AG09309 (cell line): ENCODE data around the gene SYT9.

Experiments
- DNase-seq: peaks from one replicate; pipeline ENCODE4 v3.0.0-alpha.2; 2010; ENCODE audit warnings: low read depth
- H3K4me3 ChIP-seq: 2 replicates; pipeline ENCODE4 v1.5.1; 2011; ENCODE audit warnings: mild to moderate bottlenecking, low read depth, low read length, moderate library complexity; ENCODE audit not compliant: control insufficient read depth
- TF ChIP-seq, protein P1 (sequence below): IDR thresholded peaks from 2 replicates; pipeline ENCODE4 v1.5.1; 2011; ENCODE audit warnings: mild to moderate bottlenecking, low read depth, low read length, inconsistent platforms; ENCODE audit not compliant: insufficient read depth, control insufficient read depth; ENCODE audit errors: missing control alignments

SYT9 gene

DNA sequence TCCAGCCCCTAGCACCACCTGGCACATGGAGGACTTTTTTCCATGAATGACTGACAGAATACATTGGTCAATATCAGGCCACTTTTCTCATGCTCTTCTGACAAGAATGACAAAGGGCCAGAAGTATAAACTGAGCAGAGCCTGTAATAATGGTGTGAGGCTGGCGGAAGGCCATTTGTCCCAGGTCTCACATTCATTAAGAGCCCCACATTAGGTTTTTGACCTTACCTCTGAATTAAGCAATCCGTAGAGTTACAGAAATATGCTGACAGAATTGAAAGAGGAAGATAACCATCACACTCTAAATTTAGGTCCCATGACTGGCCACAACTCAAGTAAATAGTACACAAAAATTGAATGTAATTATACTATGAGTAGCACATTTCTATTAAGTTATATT lies 55.2 kb downstream of the SYT9 start:
- H3K4me3 ChIP-seq = no peak overlapping the region
- no peak for DNase-seq
- TF ChIP-seq, protein P1, sequence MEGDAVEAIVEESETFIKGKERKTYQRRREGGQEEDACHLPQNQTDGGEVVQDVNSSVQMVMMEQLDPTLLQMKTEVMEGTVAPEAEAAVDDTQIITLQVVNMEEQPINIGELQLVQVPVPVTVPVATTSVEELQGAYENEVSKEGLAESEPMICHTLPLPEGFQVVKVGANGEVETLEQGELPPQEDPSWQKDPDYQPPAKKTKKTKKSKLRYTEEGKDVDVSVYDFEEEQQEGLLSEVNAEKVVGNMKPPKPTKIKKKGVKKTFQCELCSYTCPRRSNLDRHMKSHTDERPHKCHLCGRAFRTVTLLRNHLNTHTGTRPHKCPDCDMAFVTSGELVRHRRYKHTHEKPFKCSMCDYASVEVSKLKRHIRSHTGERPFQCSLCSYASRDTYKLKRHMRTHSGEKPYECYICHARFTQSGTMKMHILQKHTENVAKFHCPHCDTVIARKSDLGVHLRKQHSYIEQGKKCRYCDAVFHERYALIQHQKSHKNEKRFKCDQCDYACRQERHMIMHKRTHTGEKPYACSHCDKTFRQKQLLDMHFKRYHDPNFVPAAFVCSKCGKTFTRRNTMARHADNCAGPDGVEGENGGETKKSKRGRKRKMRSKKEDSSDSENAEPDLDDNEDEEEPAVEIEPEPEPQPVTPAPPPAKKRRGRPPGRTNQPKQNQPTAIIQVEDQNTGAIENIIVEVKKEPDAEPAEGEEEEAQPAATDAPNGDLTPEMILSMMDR = no peak

DNA sequence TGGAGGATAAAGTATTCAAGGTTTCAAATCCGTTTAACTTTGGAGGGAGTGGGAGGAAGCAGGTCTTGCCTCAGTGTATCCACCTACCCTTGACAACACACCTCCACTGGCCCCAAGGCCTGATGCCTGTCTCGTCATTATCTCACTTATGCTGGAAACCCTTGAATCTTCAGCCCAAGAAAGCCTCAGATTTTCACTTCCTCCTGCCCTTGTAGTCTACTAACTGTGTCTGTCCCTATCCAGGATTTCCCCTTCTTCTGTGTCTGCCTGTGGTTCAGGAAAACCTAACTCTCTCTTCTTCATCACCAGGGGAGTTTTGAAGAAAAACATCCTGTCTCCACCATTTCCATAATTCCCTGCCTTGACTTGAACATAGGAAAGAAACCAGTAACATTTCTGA lies 56.1 kb downstream of the SYT9 start:
- TF ChIP-seq, protein P1 = no peak
- H3K4me3 ChIP-seq = no peak overlapping the region
- no peak for DNase-seq

DNA sequence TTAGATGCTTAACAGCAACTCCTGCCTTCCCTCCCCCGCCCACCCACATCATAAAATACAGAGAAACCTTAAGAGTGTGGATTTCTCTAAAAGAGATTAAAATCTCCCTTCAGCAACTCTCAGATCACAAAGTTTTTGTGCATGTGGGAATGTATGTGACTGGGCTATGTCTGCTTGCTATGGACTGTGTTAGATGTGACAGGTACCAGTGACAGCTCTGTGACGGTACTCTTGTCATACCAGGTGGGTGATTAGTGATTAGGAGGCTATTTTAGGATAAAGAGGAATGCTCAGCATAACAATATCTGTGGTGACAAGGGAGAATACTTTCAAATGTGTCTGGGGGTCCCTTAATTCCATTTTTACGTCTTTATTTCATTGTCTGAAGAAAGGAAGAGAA lies 60.2 kb downstream of the SYT9 start:
- DNase-seq = no peak
- H3K4me3 ChIP-seq = no peak overlapping the region
- TF ChIP-seq, protein P1 = no peak

DNA sequence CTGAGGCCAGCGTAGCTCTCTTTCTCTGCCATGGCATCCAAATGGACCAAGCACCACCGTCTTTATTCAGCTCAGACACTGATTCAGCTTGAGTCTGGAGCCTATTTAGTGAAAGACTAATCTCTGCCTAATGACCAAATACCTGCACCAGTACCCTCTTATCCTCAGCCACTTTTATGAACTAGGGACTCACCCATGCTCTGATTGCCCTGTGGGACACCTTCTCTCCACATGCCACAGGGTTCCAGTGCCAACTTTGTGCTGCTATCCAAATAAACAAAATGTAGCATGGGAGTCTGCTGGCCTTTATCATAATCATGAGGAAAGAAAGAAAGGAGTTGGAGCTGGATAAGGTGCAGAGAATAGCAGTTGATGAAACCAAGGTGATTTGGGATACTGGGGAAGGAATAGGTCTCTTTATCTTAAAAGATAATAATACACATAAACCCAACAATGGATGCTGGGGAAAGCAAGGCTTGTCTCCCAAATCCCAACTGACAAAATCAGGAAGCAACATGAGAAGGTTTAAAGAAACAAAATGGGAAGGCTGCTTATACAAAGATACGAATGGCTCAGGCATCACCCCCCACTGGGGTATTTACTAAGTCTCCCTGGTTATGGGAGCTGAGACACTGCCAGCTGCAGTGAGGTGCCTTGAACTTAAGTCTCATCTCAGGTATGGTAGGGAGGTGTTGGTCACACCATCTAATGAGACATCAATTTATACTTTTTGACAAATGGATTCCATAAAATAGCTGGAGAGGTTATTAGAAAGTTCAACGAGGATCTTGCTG lies 63.3 kb downstream of the SYT9 start:
- H3K4me3 ChIP-seq = no peak overlapping the region
- no peak for DNase-seq
- TF ChIP-seq, protein P1 = no peak

DNA sequence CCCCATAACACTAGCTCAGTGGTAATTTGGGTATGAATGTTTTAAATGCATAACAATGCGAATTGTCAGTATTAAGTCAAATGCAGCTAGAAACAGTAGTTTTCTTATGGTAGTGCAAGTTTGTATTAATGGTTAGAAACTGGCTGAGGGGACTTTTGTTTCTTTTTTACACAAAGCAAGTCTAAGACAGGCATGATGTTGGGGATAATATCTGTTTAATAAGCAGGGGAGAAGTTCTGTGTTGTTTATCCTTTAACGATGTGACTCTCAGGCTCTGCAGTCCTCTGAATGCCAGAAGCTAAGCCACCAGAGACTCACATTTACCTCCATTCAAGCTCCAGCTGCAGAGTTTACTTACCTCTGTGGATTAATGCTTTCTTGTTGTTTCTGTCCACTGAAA lies 67.8 kb downstream of the SYT9 start:
- TF ChIP-seq, protein P1 = no peak
- DNase-seq = no peak
- no peak overlapping the region for H3K4me3 ChIP-seq

DNA sequence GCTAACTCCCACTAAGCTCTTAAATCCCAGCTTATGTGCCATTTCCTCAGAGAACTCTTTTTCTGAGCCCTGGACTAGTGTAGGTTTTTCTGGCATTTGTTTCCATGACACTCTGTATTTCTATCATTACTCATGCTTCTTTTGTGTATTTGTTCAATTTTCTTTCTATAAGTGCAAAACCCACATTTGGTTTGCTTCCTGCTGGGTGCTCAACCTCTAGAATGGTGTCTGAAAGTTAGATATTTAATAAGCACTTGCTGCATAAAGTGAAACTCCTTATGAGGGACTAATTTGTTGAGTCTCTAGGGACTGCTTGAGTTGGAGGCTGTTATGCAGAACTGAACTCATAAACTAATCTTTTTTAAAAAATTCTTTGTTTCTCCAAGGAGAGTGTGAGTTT lies 68.6 kb downstream of the SYT9 start:
- DNase-seq = no peak
- no peak overlapping the region for H3K4me3 ChIP-seq
- TF ChIP-seq, protein P1 = no peak
